GM19025 (cell line): ENCODE data around the gene C20orf144.

ENCODE experiments used
- ATAC-seq: cut with Tn5 transposase; IDR thresholded peaks from one replicate; pipeline ENCODE4 v1.9.1; 2021; ENCODE audit warnings: mild to moderate bottlenecking, low read depth, moderate library complexity; ENCODE audit not compliant: unreplicated experiment

C20orf144 gene

GRCh38 chr20:33663161-33664084 lies 1.3 kb downstream of the C20orf144 start:
- ATAC-seq: peak; percentile 34

- no peak for ATAC-seq
Measured at GRCh38 chr20:33664085-33664761, 2.1 kb downstream of the C20orf144 start.

DNA sequence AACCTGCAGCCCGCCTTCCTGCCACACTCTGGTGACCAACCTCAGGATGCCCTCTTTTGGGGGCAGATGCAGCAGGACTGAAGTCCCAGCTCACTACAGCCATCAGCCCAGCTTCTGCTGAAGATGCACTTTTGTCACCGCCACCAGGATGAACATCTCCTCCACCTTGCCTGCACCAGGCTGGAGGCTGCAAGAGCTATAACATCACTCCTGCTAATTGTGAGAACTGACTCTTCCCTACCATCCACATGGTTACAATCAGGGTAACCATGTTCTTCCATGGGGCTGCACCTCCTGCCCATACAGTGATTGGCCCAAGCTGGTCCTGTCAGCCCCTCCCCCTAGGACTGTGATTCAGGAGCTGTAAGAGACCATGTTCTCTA lies 2.6 kb downstream of the C20orf144 start:
- ATAC-seq: no peak

GRCh38 chr20:33666293-33667244 lies 4.4 kb downstream of the C20orf144 start, which contains the start of gene ACTL10:
Gene ACTL10 (plus strand): TSS chr20:33666943. CDS start chr20:33667498, 555 bp downstream.
- ATAC-seq: peak; percentile 64

DNA sequence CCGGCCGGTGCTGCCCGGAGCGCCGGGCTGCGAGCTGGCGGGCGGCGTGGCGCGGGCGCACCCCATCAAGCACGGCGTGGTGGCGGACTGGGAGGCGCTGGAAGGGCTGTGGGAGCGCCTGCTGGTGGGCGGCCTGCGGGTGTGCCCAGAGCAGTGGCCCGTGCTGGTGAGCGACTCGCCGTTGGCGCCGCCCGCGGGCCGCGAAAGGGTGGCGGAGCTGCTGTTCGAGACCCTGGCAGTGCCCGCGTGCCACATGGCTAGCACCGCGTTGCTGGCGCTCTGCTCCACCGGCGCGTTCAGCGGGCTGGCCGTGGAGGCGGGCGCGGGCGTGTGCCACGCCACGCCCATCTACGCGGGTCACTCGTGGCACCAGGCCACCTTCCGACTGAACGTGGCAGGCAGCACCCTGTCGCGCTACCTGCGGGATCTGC lies 5.1 kb downstream of the C20orf144 start:
- ATAC-seq: peak; percentile 2

DNA sequence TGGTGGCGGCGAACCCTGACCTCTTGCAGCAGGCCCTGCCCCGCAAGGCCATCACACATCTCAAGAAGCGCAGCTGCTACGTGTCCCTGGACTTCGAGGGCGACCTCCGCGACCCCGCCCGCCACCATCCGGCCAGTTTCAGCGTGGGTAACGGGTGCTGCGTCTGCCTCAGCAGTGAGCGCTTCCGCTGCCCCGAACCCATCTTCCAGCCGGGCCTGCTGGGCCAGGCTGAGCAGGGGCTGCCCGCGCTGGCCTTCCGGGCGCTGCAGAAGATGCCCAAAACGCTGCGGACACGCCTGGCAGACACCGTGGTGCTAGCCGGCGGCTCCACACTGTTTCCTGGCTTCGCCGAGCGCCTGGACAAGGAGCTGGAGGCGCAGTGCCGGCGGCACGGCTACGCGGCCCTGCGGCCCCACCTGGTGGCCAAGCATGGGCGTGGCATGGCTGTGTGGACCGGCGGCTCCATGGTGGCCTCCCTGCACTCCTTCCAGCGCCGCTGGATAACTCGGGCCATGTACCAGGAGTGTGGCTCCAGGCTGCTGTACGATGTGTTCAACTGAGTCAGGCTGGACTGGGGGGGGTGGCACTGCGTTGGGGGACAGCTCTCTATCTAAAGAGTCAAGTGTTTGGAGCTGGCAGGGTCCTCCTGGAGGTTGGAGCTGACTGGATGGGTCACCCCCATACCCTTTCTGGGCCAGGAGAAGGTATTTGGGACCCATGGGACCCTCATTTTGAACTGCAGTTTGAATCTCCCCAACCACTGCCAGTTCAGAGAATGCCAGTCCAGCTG lies 5.7 kb downstream of the C20orf144 start:
- peak; percentile 32 for ATAC-seq

- ATAC-seq: no peak
Measured at GRCh38 chr20:33668466-33669155, 6.5 kb downstream of the C20orf144 start.

DNA sequence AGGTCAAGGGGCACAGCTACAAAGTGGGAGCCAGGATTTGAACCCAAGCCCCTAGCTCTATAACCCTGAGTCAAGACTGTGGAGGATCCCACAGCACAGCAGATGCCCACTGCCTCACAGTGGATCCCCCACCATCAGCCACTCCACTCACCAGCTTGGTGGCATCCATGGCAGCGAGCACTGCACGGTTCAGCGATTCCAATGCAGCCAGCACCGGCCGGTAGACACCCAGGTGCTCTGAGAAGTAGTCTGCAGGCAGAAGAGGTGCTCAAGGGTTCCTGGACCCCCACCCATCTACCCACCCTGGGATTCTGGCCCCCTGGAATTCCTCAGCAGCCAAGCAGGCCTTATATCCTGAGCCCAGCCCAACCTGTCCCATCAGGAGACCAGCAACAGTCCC lies 7.1 kb downstream of the C20orf144 start:
- ATAC-seq: no peak

GRCh38 chr20:33669873-33670640 lies 7.9 kb downstream of the C20orf144 start:
- no peak for ATAC-seq

GRCh38 chr20:33670715-33671499 lies 8.8 kb downstream of the C20orf144 start:
- no peak for ATAC-seq

DNA sequence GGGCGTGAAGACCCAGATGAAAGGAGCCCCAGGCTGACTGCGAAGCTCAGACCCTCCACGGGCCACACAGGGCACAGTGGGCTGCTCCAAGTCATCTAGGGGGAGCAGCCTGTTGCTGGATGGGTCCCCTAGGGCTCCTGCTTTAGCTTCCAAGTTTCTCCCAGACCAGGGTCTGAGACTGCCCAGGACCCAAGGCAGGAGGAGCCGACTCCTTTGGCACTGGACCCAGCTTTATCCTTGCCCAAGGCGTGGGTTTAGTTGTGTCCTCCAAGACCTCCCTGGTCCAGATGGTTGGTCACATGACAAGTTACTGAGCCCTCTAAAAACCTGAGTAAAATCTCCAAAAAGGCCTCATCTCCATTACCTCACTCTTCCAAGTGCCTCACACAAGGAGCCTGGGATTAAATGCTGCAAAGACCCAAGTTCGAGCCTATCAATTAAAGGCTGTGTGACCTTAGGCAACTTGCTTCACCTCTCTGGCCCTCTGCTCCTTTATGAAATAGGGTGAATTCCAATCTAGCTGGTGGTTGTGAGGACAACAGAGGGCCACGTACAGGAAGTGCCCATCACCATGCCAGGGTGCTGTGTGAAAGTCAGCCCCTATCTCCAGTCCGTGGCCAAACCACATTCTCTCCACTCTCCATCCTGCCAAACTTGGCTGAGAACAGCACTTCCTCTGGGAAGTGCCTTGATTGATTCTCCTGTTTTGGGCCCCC lies 9.6 kb downstream of the C20orf144 start:
- no peak for ATAC-seq

DNA sequence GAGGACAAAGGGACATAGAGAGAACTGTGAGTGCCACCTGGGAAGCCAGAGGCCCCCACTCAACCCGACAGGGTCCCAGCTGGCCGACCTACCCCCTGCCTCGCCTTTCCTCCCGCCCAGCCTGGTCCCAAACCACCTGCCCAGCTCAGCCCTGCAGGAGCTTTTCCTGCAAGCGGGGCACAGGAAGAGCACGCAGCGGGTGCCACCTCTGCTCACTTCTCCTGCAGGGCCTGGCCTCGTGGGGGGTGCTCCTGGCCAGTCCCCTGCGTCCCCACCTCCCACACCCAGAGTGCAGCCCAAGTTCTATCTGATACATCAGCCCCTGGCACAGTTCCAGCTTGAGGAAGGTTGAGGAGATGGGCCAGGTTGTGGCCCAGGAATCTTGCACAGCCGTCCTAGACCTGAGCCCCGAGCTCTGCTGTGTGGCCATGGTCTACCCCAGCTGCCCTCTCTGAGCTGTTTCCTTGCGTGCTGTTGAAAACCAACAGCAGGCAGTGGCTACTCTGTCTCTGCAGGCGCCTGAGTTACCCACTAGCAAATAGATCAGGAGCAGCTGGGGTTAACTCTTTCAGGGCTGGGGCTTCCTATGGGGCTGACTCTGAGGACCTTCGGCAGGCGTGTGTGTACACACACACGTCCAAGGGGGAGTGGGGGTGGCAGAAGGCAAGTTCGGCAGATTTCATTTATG lies 10.4 kb downstream of the C20orf144 start:
- ATAC-seq: no peak

DNA sequence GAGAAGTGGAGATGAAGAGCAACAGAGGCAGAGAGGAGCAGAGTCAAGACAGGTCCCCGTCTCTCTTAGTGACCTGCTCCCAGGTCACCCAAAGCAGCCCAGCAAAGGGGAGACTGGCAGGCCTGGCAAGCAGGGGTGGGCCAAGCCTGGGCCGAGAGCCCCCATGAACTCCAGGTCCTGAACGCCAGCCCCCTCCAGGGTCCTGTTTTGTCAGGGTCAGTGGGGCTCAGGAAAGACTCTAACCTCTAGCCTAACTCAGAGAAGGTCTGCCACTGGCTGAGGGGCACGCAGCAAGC lies 10.9 kb downstream of the C20orf144 start:
- no peak for ATAC-seq

- no peak for ATAC-seq
Measured at GRCh38 chr20:33673410-33674293, 11.5 kb downstream of the C20orf144 start.

DNA sequence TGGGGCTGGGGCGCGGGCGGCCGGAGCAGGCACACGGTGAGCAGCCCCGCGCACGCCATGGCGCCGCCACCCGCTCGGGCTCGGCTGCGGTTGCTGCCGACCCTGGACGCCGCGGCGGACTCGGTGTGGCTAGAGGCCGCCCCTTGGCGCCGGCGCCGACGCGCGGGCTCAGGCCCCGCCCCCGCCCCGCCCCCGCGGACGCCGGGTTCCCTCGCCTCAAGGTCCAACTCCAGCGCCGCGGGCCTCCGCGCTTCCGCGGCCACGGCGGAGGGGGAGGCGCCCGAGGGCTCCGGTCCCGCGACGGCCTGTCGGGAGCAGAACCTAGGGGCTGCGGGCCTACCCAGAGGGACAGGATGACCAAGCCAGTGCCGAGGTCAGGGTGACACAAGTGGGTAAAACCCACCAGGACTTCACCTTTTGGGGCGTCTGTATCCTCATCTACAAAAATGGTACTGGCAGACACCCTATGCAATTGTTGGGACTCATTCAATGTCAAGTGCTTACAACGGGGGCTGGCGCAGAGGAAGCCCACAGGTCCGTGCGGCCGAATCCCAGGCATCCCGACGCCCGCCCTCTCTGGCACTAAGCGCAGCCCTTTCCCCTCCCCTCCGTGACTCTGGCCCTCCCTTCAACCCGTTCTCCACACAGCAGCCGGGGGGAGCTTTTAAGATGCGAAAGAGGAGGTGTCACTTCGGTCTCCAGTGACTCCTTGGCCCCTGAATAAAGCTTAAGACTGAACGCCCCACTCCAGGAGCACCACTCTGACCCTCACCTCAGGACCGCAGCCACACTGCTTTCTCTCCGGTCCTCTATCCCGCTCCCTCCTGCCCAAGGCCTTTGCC lies 12.4 kb downstream of the C20orf144 start, which contains the start of gene NECAB3:
Gene NECAB3 (minus strand): TSS at position 135 of the 842 bp plus-strand sequence. CDS start 76 bp downstream, at position 59.
- peak; percentile 71 for ATAC-seq
